ENCODE results near the gene TPD52L1.
A peak's percentile ranks its signal among the peaks of the same experiment; 100 is the strongest.

Gene TPD52L1

GRCh38 chr6:125233202-125233601, 79.6 kb downstream of the TPD52L1 start:
- WGBS = 100% methylated on average over 3 of the region's 3 CpGs
- Histone ChIP-seq H3K79me1 (replicated peaks; ENCODE audit: low read length, poor library complexity, severe bottlenecking) (peaks cover 3% of the 10 kb centered on the region), H3K4me3 (ENCODE audit: insufficient read depth in 1 of 2, low read depth in 1 of 2, low read length in 2 of 2) (no peak overlapping the region), H3K14ac (ENCODE audit: low read length in 2 of 2) (no peak overlapping the region), H3K23ac (ENCODE audit: low read length in 2 of 2) (no peak overlapping the region), H3K4ac (ENCODE audit: low read depth in 1 of 2, low read length in 2 of 2) (no peak overlapping the region), H3K4me1 (ENCODE audit: control insufficient read depth, insufficient read depth, low read depth, low read length) (no peaks in the 10 kb centered on the region), H3K4me2 (ENCODE audit: low read length, poor library complexity, severe bottlenecking) (no peak overlapping the region), H3K18ac (ENCODE audit: low read depth in 1 of 2, low read length in 2 of 2) (no peak overlapping the region), H2BK5ac (ENCODE audit: low read depth, low read length, poor library complexity, severe bottlenecking) (no peak overlapping the region), H3K9ac (ENCODE audit: low read length) (no peak overlapping the region), H4K91ac (ENCODE audit: low read length) (no peak overlapping the region), H2BK12ac (ENCODE audit: low read length in 2 of 2) (no peak overlapping the region), H2BK120ac (ENCODE audit: low read depth, low read length) (no peak overlapping the region), H4K8ac (ENCODE audit: low read length) (no peak overlapping the region), H2AFZ (ENCODE audit: low read depth, low read length) (no peak overlapping the region), H3K27me3 (ENCODE audit: control insufficient read depth in 1 of 2, insufficient read depth in 1 of 2, low read length in 2 of 2) (no peaks in the 10 kb centered on the region), H2BK15ac (ENCODE audit: low read depth, poor library complexity, severe bottlenecking) (no peak overlapping the region), H3K27ac (ENCODE audit: low read length, poor library complexity, severe bottlenecking) (no peak overlapping the region), H2AK5ac (ENCODE audit: low read length, severe bottlenecking) (no peak overlapping the region), H3K36me3 (ENCODE audit: control insufficient read depth in 1 of 2, insufficient read depth in 2 of 2, low read depth in 1 of 2, low read length in 2 of 2) (no peaks in the 10 kb centered on the region), H3K9me3 (ENCODE audit: control insufficient read depth, low read length) (no peaks in the 10 kb centered on the region)
- DNase-seq = no peak

GRCh38 chr6:125236536-125237327, 83.2 kb downstream of the TPD52L1 start:
- 84% methylated on average over 5 of the region's 5 CpGs for WGBS
- no peak overlapping the region for H4K8ac ChIP-seq (ENCODE audit: low read length)
- no peak overlapping the region for H3K18ac ChIP-seq (ENCODE audit: low read depth in 1 of 2, low read length in 2 of 2)

DNA sequence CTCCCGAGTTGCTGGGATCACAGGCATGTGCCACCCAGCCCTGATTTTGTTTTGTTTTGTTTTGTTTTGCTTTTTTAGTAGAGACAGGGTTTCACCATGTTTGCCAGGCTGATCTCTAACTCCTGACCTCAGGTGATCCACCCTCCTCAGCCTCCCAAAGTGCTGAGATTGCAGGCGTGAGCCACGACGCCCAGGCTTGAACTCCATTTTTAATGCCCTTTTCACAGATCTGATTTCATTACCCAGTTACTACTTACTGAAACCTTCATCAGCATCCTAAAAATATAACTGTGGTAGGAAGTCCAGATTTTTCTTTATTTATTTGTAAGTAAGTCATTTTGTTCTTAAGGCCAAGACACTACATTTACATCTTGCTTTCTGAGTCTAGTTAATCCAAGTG, 84.2 kb downstream of the TPD52L1 start:
- H3K9me3 ChIP-seq (ENCODE audit: control insufficient read depth, low read length) = peaks cover 18% of the 10 kb centered on the region
- no peak overlapping the region for H2BK15ac ChIP-seq (ENCODE audit: low read depth, poor library complexity, severe bottlenecking)
- no peak overlapping the region for H2AK5ac ChIP-seq (ENCODE audit: low read length, severe bottlenecking)
- H3K4me1 ChIP-seq (ENCODE audit: control insufficient read depth, insufficient read depth, low read depth, low read length) = no peaks in the 10 kb centered on the region
- no peak for DNase-seq
- H3K36me3 ChIP-seq (ENCODE audit: control insufficient read depth in 1 of 2, insufficient read depth in 2 of 2, low read depth in 1 of 2, low read length in 2 of 2) = no peaks in the 10 kb centered on the region
- H3K4me3 ChIP-seq (ENCODE audit: insufficient read depth in 1 of 2, low read depth in 1 of 2, low read length in 2 of 2) = no peak overlapping the region
- no peak overlapping the region for H3K18ac ChIP-seq (ENCODE audit: low read depth in 1 of 2, low read length in 2 of 2)
- no peak overlapping the region for H4K8ac ChIP-seq (ENCODE audit: low read length)
- no peak overlapping the region for H3K4me2 ChIP-seq (ENCODE audit: low read length, poor library complexity, severe bottlenecking)
- no peak overlapping the region for H3K4ac ChIP-seq (ENCODE audit: low read depth in 1 of 2, low read length in 2 of 2)
- no peak overlapping the region for H3K14ac ChIP-seq (ENCODE audit: low read length in 2 of 2)
- no peak overlapping the region for H2AFZ ChIP-seq (ENCODE audit: low read depth, low read length)
- H2BK12ac ChIP-seq (ENCODE audit: low read length in 2 of 2) = no peak overlapping the region
- no peak overlapping the region for H2BK120ac ChIP-seq (ENCODE audit: low read depth, low read length)
- no peak overlapping the region for H4K91ac ChIP-seq (ENCODE audit: low read length)
- no peak overlapping the region for H3K23ac ChIP-seq (ENCODE audit: low read length in 2 of 2)
- no peak overlapping the region for H2BK5ac ChIP-seq (ENCODE audit: low read depth, low read length, poor library complexity, severe bottlenecking)
- no peak overlapping the region for H3K27ac ChIP-seq (ENCODE audit: low read length, poor library complexity, severe bottlenecking)
- 100% methylated on average over 2 of the region's 4 CpGs for WGBS
- H3K27me3 ChIP-seq (ENCODE audit: control insufficient read depth in 1 of 2, insufficient read depth in 1 of 2, low read length in 2 of 2) = no peaks in the 10 kb centered on the region
- H3K79me1 ChIP-seq (replicated peaks; ENCODE audit: low read length, poor library complexity, severe bottlenecking) = peaks cover 1% of the 10 kb centered on the region
- no peak overlapping the region for H3K9ac ChIP-seq (ENCODE audit: low read length)

More at GRCh38 chr6:125236536-125237327, 83.2 kb downstream of the TPD52L1 start:
- Histone ChIP-seq H3K79me1 (replicated peaks; ENCODE audit: low read length, poor library complexity, severe bottlenecking) (peaks cover 1% of the 10 kb centered on the region), H3K36me3 (ENCODE audit: control insufficient read depth in 1 of 2, insufficient read depth in 2 of 2, low read depth in 1 of 2, low read length in 2 of 2) (no peaks in the 10 kb centered on the region), H2BK15ac (ENCODE audit: low read depth, poor library complexity, severe bottlenecking) (no peak overlapping the region), H2BK5ac (ENCODE audit: low read depth, low read length, poor library complexity, severe bottlenecking) (no peak overlapping the region), H4K91ac (ENCODE audit: low read length) (no peak overlapping the region), H2AFZ (ENCODE audit: low read depth, low read length) (no peak overlapping the region), H3K4me3 (ENCODE audit: insufficient read depth in 1 of 2, low read depth in 1 of 2, low read length in 2 of 2) (no peak overlapping the region), H2AK5ac (ENCODE audit: low read length, severe bottlenecking) (no peak overlapping the region), H3K27me3 (ENCODE audit: control insufficient read depth in 1 of 2, insufficient read depth in 1 of 2, low read length in 2 of 2) (no peaks in the 10 kb centered on the region), H3K14ac (ENCODE audit: low read length in 2 of 2) (no peak overlapping the region), H3K9me3 (ENCODE audit: control insufficient read depth, low read length) (peaks cover 10% of the 10 kb centered on the region), H3K4ac (ENCODE audit: low read depth in 1 of 2, low read length in 2 of 2) (no peak overlapping the region), H3K4me2 (ENCODE audit: low read length, poor library complexity, severe bottlenecking) (no peak overlapping the region), H3K23ac (ENCODE audit: low read length in 2 of 2) (no peak overlapping the region), H2BK120ac (ENCODE audit: low read depth, low read length) (no peak overlapping the region), H2BK12ac (ENCODE audit: low read length in 2 of 2) (no peak overlapping the region), H3K9ac (ENCODE audit: low read length) (no peak overlapping the region), H3K4me1 (ENCODE audit: control insufficient read depth, insufficient read depth, low read depth, low read length) (no peaks in the 10 kb centered on the region), H3K27ac (ENCODE audit: low read length, poor library complexity, severe bottlenecking) (no peak overlapping the region)
- DNase-seq = peak; percentile 19

DNA sequence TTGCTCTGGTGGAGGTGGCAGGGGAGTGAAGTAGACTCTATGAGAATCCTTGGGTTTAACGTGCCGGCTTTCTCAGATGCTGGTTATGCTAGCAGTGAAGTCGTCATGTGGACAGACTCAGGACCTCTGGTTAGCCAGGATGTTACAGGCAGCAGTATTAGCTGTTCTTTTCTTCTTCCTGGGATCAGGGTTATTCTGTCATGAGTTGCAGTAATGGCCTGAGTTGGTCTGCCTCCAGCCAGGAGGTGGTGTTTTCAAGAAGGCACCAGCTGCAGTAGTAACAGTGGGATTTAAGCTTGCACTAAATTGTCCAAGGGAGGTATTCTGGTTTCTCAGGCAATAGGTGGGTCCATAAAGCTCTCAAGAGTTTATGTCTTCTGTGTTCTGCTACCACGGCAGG, 91.5 kb downstream of the TPD52L1 start:
- Histone ChIP-seq H3K9ac (ENCODE audit: low read length) (no peak overlapping the region), H2AFZ (ENCODE audit: low read depth, low read length) (no peak overlapping the region), H2BK12ac (ENCODE audit: low read length in 2 of 2) (no peak overlapping the region), H4K91ac (ENCODE audit: low read length) (no peak overlapping the region), H3K14ac (ENCODE audit: low read length in 2 of 2) (no peak overlapping the region), H2BK120ac (ENCODE audit: low read depth, low read length) (no peak overlapping the region), H3K4me2 (ENCODE audit: low read length, poor library complexity, severe bottlenecking) (no peak overlapping the region), H3K79me1 (replicated peaks; ENCODE audit: low read length, poor library complexity, severe bottlenecking) (peaks cover 4% of the 10 kb centered on the region), H3K4me1 (ENCODE audit: control insufficient read depth, insufficient read depth, low read depth, low read length) (peaks cover 3% of the 10 kb centered on the region), H3K27me3 (ENCODE audit: control insufficient read depth in 1 of 2, insufficient read depth in 1 of 2, low read length in 2 of 2) (no peaks in the 10 kb centered on the region), H4K8ac (ENCODE audit: low read length) (no peak overlapping the region), H2BK5ac (ENCODE audit: low read depth, low read length, poor library complexity, severe bottlenecking) (no peak overlapping the region), H3K36me3 (ENCODE audit: control insufficient read depth in 1 of 2, insufficient read depth in 2 of 2, low read depth in 1 of 2, low read length in 2 of 2) (no peaks in the 10 kb centered on the region), H3K4me3 (ENCODE audit: insufficient read depth in 1 of 2, low read depth in 1 of 2, low read length in 2 of 2) (no peak overlapping the region), H3K9me3 (ENCODE audit: control insufficient read depth, low read length) (peaks cover 31% of the 10 kb centered on the region), H3K4ac (ENCODE audit: low read depth in 1 of 2, low read length in 2 of 2) (no peak overlapping the region), H3K18ac (ENCODE audit: low read depth in 1 of 2, low read length in 2 of 2) (no peak overlapping the region), H2AK5ac (ENCODE audit: low read length, severe bottlenecking) (no peak overlapping the region), H3K27ac (ENCODE audit: low read length, poor library complexity, severe bottlenecking) (no peak overlapping the region), H2BK15ac (ENCODE audit: low read depth, poor library complexity, severe bottlenecking) (no peak overlapping the region), H3K23ac (ENCODE audit: low read length in 2 of 2) (no peak overlapping the region)
- 91% methylated on average over 4 of the region's 4 CpGs for WGBS
- DNase-seq = no peak

Measured in mesenchymal stem cell (in vitro differentiated cells and primary cell).